ENCODE results near the gene S1PR5. TPM values are rescaled to one million over a fixed set of nuclear protein-coding genes. Genes with fewer than 3 reads are reported as not detected.

The S1PR5 gene
- total and polyA plus RNA-seq, 2 of the 8 experiments (the other 6 are each of a cell fraction or from before 2014, with no cell fraction given), result 2.4 to 8.6 TPM

DNA sequence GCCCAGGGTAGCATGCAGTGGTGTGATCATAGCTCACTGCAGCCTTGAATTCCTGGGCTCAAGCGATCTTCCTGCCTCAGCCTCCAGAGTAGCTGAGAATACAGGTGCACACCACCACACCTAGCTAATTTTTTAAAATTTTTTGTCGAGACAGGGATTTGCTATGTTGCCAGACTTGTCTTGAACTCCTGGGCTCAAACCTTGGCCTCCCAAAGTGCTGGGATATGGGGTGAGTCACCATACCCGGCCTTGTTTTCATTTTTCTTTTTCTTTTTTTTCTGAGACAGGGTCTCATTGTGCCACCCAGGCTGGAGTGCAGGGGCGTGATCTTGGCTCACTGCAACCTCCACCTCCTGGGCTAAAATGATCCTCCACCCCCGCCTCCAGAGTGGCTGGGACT, 52.8 kb downstream of the S1PR5 start:
- Histone ChIP-seq H3K4me3 (ENCODE audit: extremely low read depth in 1 of 4, insufficient read depth in 2 of 4, low read depth in 3 of 4, low read length in 4 of 4) (no peak overlapping the region), H4K8ac (ENCODE audit: extremely low read depth, insufficient read depth, low read length) (no peak overlapping the region), H3K9ac (replicated peaks in 1 of 4; ENCODE audit: extremely low read depth in 1 of 4, low read depth in 3 of 4, low read length in 3 of 4) (no peak overlapping the region), H3K79me2 (ENCODE audit: control insufficient read depth in 1 of 2, insufficient read depth in 2 of 2, low read length in 2 of 2) (no peaks in the 10 kb centered on the region), H3K23me2 (ENCODE audit: low read depth, low read length) (peaks cover 6% of the 10 kb centered on the region; the same call in 1 of the 2 replicates), H2BK12ac (ENCODE audit: low read depth, low read length) (no peak overlapping the region), H3K23ac (ENCODE audit: insufficient read length) (no peak overlapping the region), H3K4me2 (ENCODE audit: insufficient read depth in 1 of 2, low read depth in 2 of 2, low read length in 2 of 2) (no peak overlapping the region), H4K5ac (ENCODE audit: insufficient read length, low read depth, low read length) (no peak overlapping the region), H3K56ac (replicated peaks; ENCODE audit: insufficient read length, low read depth, low read length) (no peak overlapping the region), H3K9me3 (ENCODE audit: insufficient read depth in 2 of 2, low read depth in 1 of 2, low read length in 1 of 2) (no peaks in the 10 kb centered on the region), H3K14ac (ENCODE audit: insufficient read length) (no peak overlapping the region), H2BK20ac (ENCODE audit: low read length) (no peak overlapping the region), H2AK5ac (ENCODE audit: low read depth, low read length) (no peak overlapping the region), H3K18ac (ENCODE audit: extremely low read depth, low read length) (no peak overlapping the region), H3K4ac (replicated peaks; ENCODE audit: insufficient read length, low read depth, low read length) (no peak overlapping the region), H3K4me1 (replicated peaks in 1 of 4; ENCODE audit: control insufficient read depth in 3 of 4, insufficient read depth in 4 of 4, low read length in 3 of 4) (peaks cover 0 to 20% (median 12%) of the 10 kb centered on the region in 4 experiments; a peak in 6 of 7 replicates), H2BK15ac (ENCODE audit: low read length) (no peak overlapping the region), H3K79me1 (ENCODE audit: low read depth, low read length) (no peaks in the 10 kb centered on the region), H2BK5ac (ENCODE audit: low read depth, low read length) (no peak overlapping the region), H2BK120ac (replicated peaks; ENCODE audit: low read depth, low read length) (no peak overlapping the region), H3K27me3 (replicated peaks in 1 of 4; ENCODE audit: control insufficient read depth in 3 of 4, extremely low read depth in 1 of 4, insufficient read depth in 3 of 4, low read length in 3 of 4) (peaks cover 0 to 5% (median 2%) of the 10 kb centered on the region in 4 experiments; a peak in 4 of 7 replicates), H3K36me3 (ENCODE audit: control insufficient read depth in 2 of 4, insufficient read depth in 4 of 4, low read length in 3 of 4) (no peaks in the 10 kb centered on the region; a peak in 1 of 8 replicates), H4K20me1 (replicated peaks in 1 of 2; ENCODE audit: control insufficient read depth in 1 of 2, insufficient read depth in 2 of 2, low read length in 2 of 2) (no peaks in the 10 kb centered on the region), H4K91ac (replicated peaks; ENCODE audit: insufficient read length, low read length) (no peak overlapping the region), H3K27ac (ENCODE audit: low read depth, low read length) (no peak overlapping the region), H2AFZ (ENCODE audit: low read length) (no peak overlapping the region)
- 95% methylated on average over 5 of the region's 5 CpGs; no CpG with 5 or more reads in 1 of the 2 experiments for WGBS, 2 experiments (ENCODE audit: extremely low coverage in 1 of 2, insufficient coverage in 1 of 2, insufficient read length in 1 of 2, insufficient replicate concordance in 2 of 2, low coverage in 1 of 2, low lambda C conversion rate in 2 of 2, missing lambda C conversion rate in 1 of 2)
- ChIA-PET POLR2A (ENCODE audit: partially characterized antibody) (interaction anchor here (0.6 kb wide), 1 partner anchor 470 kb away, joined by 3 read pairs; no protein-coding TSS in a partner anchor), CTCF (ENCODE audit: partially characterized antibody) (interaction anchor here (0.7 to 6.5 kb wide), 4 partner anchors 10 to 91 kb away, joined by 3 to 29 read pairs (median 4); no protein-coding TSS in a partner anchor)
- DNase-seq (ENCODE audit: low read depth in 1 of 2, low spot score in 2 of 2), result no peak
- FAIRE-seq, result no peak
- TF ChIP-seq, protein P1, sequence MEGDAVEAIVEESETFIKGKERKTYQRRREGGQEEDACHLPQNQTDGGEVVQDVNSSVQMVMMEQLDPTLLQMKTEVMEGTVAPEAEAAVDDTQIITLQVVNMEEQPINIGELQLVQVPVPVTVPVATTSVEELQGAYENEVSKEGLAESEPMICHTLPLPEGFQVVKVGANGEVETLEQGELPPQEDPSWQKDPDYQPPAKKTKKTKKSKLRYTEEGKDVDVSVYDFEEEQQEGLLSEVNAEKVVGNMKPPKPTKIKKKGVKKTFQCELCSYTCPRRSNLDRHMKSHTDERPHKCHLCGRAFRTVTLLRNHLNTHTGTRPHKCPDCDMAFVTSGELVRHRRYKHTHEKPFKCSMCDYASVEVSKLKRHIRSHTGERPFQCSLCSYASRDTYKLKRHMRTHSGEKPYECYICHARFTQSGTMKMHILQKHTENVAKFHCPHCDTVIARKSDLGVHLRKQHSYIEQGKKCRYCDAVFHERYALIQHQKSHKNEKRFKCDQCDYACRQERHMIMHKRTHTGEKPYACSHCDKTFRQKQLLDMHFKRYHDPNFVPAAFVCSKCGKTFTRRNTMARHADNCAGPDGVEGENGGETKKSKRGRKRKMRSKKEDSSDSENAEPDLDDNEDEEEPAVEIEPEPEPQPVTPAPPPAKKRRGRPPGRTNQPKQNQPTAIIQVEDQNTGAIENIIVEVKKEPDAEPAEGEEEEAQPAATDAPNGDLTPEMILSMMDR (IDR thresholded peaks at IDR 0.05; ENCODE audit: control extremely low read depth in 1 of 3, insufficient read depth in 1 of 3, low read depth in 1 of 3, low read length in 3 of 3), result no peak
- TF ChIP-seq KDM4A (IDR thresholded peaks at IDR 0.05; ENCODE audit: low read depth, low read length, severe bottlenecking) (no peak), SP4 (IDR thresholded peaks at IDR 0.05; ENCODE audit: low read length) (no peak), RFX5 (IDR thresholded peaks at IDR 0.05; ENCODE audit: borderline replicate concordance, low read depth, low read length) (no peak)
- TF ChIP-seq, protein P2, sequence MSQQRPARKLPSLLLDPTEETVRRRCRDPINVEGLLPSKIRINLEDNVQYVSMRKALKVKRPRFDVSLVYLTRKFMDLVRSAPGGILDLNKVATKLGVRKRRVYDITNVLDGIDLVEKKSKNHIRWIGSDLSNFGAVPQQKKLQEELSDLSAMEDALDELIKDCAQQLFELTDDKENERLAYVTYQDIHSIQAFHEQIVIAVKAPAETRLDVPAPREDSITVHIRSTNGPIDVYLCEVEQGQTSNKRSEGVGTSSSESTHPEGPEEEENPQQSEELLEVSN (IDR thresholded peaks at IDR 0.05), result no peak

Data from H1 (cell line).